ENCODE measurements around the gene GPR137B.

The GPR137B gene

GRCh38 chr1:236207121-236207520, 64.8 kb downstream of the GPR137B start:
- no peak for TF ChIP-seq CTCF (IDR thresholded peaks at IDR 0.05; ENCODE audit: insufficient read depth, low read length, poor library complexity, severe bottlenecking)
- H3K27me3 ChIP-seq (replicated peaks; ENCODE audit: control insufficient read depth, insufficient read depth, low read length): no peaks in the 10 kb centered on the region
- peaks cover 6% of the 10 kb centered on the region for H3K36me3 ChIP-seq (ENCODE audit: control insufficient read depth, insufficient read depth, low read length)
- DNase-seq (ENCODE audit: extremely low read depth, insufficient read length): no peak
- H3K4me3 ChIP-seq (replicated peaks; ENCODE audit: low read depth, low read length): no peak overlapping the region

GRCh38 chr1:236207569-236207968, 65.2 kb downstream of the GPR137B start:
- Histone ChIP-seq H3K27me3 (replicated peaks; ENCODE audit: control insufficient read depth, insufficient read depth, low read length) (no peaks in the 10 kb centered on the region), H3K36me3 (ENCODE audit: control insufficient read depth, insufficient read depth, low read length) (peaks cover 7% of the 10 kb centered on the region), H3K4me3 (replicated peaks; ENCODE audit: low read depth, low read length) (no peak overlapping the region)
- no peak for DNase-seq (ENCODE audit: extremely low read depth, insufficient read length)
- no peak for TF ChIP-seq CTCF (IDR thresholded peaks at IDR 0.05; ENCODE audit: insufficient read depth, low read length, poor library complexity, severe bottlenecking)

- Histone ChIP-seq H3K36me3 (ENCODE audit: control insufficient read depth, insufficient read depth, low read length) (peaks cover 8% of the 10 kb centered on the region), H3K4me3 (replicated peaks; ENCODE audit: low read depth, low read length) (no peak overlapping the region), H3K27me3 (replicated peaks; ENCODE audit: control insufficient read depth, insufficient read depth, low read length) (no peaks in the 10 kb centered on the region)
- TF ChIP-seq CTCF (IDR thresholded peaks at IDR 0.05; ENCODE audit: insufficient read depth, low read length, poor library complexity, severe bottlenecking): no peak
- DNase-seq (ENCODE audit: extremely low read depth, insufficient read length): no peak
These were observed 66.8 kb downstream of the GPR137B start for GRCh38 chr1:236209185-236209584.

GRCh38 chr1:236209713-236210112, 67.4 kb downstream of the GPR137B start:
- Histone ChIP-seq H3K4me3 (replicated peaks; ENCODE audit: low read depth, low read length) (no peak overlapping the region), H3K36me3 (ENCODE audit: control insufficient read depth, insufficient read depth, low read length) (peaks cover 8% of the 10 kb centered on the region), H3K27me3 (replicated peaks; ENCODE audit: control insufficient read depth, insufficient read depth, low read length) (no peaks in the 10 kb centered on the region)
- DNase-seq (ENCODE audit: extremely low read depth, insufficient read length): no peak
- no peak for TF ChIP-seq CTCF (IDR thresholded peaks at IDR 0.05; ENCODE audit: insufficient read depth, low read length, poor library complexity, severe bottlenecking)

GRCh38 chr1:236211815-236212214, 69.5 kb downstream of the GPR137B start:
- TF ChIP-seq CTCF (IDR thresholded peaks at IDR 0.05; ENCODE audit: insufficient read depth, low read length, poor library complexity, severe bottlenecking): no peak
- H3K27me3 ChIP-seq (replicated peaks; ENCODE audit: control insufficient read depth, insufficient read depth, low read length): no peaks in the 10 kb centered on the region
- no peak for DNase-seq (ENCODE audit: extremely low read depth, insufficient read length)
- peaks cover 5% of the 10 kb centered on the region for H3K36me3 ChIP-seq (ENCODE audit: control insufficient read depth, insufficient read depth, low read length)
- no peak overlapping the region for H3K4me3 ChIP-seq (replicated peaks; ENCODE audit: low read depth, low read length)

GRCh38 chr1:236213534-236213933, 71.2 kb downstream of the GPR137B start:
- DNase-seq (ENCODE audit: extremely low read depth, insufficient read length): no peak
- Histone ChIP-seq H3K36me3 (ENCODE audit: control insufficient read depth, insufficient read depth, low read length) (peaks cover 3% of the 10 kb centered on the region), H3K27me3 (replicated peaks; ENCODE audit: control insufficient read depth, insufficient read depth, low read length) (no peaks in the 10 kb centered on the region), H3K4me3 (replicated peaks; ENCODE audit: low read depth, low read length) (no peak overlapping the region)
- TF ChIP-seq CTCF (IDR thresholded peaks at IDR 0.05; ENCODE audit: insufficient read depth, low read length, poor library complexity, severe bottlenecking): no peak
